Kasumi-1 (cell line): Measurements from ENCODE around the gene DIRAS2.
"Not testable (repeated sequence)": the region's sequence is repeated elsewhere in the genome, so short reads cannot be mapped to it uniquely, and the experiment has no call there.

Experiments used
- DNase-seq, 2 experiments: peaks; one replicate each; lab custom pipeline; 2025; lab: John Stamatoyannopoulos, UW

Gene DIRAS2, protein sequence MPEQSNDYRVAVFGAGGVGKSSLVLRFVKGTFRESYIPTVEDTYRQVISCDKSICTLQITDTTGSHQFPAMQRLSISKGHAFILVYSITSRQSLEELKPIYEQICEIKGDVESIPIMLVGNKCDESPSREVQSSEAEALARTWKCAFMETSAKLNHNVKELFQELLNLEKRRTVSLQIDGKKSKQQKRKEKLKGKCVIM

GRCh38 chr9:90642570-90643539, at the start of gene DIRAS2:
DIRAS2 (minus strand) TSS chr9:90642824; CDS start chr9:90613827, 28,997 bp downstream.
- peak in 1 of 2 experiments; percentile 1 for DNase-seq

GRCh38 chr9:90684736-90685135, 42.1 kb upstream of the DIRAS2 start:
- DNase-seq, result no peak

GRCh38 chr9:90684106-90684505, 41.5 kb upstream of the DIRAS2 start:
- no peak for DNase-seq

DNA sequence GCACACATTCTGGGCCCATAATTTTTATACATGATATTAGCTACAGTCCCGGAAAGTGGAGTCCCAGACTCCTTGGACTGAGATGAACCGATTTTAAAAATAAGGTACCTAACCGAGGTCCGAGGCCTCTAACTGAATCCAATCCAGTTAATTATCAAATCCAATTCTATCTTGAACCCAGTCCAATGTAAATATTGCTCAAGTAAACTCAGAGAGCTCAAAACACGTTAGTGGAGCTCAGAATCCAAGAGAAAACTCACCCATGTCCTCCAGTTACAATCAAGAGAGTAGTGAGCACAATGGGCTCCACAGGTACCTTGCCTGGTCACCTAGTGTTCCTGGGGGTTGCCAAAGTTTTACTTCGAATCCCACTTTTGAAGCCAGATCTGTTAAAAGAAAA, 37.9 kb upstream of the DIRAS2 start:
- no peak for DNase-seq

GRCh38 chr9:90665072-90665471, 22.4 kb upstream of the DIRAS2 start:
- no peak for DNase-seq

- DNase-seq, result no peak
These were observed 17.2 kb upstream of the DIRAS2 start for GRCh38 chr9:90659650-90660364.

DNA sequence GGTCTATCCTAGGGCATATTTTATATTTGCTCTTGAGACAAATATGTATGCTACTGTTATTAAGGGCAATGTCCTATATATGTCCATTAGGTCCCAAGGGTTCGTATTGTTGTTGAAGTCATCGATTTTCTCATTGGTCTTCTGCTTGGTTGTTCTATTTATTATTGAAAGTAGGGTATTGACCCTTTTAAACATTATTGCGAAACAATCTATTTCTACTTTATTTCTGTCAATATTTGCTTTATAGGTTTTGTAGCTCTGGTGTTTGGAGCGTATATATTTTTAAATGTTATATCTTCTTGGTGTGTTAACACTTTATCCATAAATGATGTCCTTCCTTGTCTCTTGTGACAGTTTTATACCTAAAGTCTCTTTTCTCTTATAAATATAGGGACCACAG, 16.2 kb upstream of the DIRAS2 start:
- no peak for DNase-seq

DNA sequence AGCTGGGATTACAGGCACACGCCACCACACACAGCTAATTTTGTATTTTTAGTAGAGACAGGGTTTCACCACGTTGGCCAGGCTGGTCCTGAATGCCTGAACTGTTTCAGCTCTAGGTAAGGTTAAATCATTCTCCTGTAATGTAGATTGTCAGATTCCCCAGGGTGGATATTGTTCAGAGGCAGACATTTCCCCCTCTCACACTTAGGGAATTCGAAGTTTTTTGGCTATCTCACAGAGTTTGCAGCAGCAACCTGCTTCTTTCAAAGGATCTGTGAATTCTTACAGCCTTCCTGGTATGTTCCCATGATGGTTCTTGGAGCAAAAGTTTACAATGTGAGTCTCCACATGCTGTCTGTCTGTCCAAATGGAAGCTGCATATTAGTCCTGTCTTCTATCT, 15.6 kb upstream of the DIRAS2 start:
- DNase-seq, result no peak

GRCh38 chr9:90656876-90657275, 14.3 kb upstream of the DIRAS2 start:
- DNase-seq, result not testable (repeated sequence)

DNA sequence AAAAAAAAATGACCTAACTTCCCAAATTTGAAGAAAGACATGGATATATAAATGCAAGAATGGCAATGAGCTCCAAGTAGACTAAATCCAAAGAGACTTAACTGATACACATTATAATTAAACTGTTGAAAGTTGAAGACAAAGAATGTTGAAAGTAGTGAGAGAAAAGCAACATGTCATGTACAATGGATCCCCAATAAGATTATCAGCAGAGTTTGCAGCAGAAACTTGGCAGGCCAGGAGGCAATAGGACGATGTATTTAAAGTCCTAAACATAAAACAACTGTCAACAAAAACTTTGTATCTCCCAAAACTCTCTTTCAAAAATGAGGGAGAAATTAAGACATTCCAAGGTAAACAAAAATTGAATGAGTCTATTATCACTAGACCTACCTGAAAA, 8.6 kb upstream of the DIRAS2 start:
- no peak for DNase-seq

DNA sequence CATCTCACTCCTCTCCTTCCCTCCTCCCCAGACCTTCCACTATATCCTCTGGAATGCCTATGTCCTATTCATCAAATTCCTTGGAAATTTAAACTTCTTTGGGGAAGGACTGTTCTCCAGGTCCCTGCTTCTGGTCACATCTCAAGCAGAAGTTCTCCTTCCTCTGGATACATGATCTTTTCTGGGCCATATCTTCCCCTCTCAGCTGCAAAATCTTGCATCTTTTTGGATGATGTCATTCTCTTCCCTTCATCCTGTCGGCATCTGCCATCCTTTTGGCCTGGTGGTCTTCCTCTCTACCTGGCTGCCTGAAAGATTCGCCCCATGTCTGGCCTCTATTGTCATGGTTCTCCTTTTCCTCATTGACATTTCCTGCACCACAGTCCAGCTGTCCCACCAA, 5.2 kb upstream of the DIRAS2 start:
- no peak for DNase-seq

DNA sequence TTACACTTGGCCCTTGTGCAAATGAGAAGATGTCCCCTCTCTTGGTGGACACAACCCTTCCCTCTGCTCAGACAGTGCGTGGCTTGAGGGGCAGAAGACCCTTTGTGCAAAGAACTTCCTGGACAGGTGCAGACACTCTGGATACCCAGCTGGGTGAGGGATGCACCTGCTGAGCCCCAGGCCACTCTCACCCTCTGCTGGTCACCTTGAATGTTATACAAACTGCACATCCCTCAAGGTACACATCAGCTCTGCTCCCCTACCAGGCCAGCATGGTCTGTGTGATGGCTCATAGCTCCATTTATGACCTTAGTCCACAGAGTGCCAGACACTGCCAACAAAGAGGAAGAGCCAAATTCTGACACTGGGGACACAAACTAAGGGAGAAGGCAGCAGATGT, 3.1 kb upstream of the DIRAS2 start:
- DNase-seq, result no peak

DNA sequence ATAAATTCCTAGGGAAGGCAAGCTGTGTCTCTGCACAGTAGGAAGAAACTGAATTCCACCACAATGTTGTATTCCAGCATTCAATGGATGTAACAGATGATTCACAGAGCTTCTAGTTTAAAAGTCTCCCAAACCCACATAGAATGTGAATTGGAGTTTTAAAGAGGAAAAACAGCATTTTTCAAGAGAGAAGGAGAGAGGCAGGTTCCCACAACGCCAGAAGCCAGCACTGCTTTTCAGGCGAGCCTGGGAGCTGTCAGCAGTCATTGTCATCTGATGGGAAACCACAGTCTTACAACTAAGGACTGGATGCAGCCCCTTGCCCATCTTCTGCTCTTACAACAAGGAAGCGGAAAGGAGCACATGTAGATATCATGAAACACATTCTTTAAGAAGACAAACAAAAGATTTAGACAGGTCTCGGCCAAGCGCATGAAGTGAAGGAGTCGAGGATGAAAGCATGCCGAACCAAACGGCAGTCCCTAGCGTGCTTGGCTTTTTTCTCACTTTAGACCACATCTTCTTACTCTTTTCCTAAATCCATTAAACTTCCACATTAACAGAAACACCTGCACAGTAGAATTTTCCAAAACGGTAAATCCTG, 638 bp downstream of the DIRAS2 start:
- DNase-seq, result no peak

GRCh38 chr9:90641086-90641485, 1.5 kb downstream of the DIRAS2 start:
- DNase-seq, result no peak

GRCh38 chr9:90640361-90640760, 2.3 kb downstream of the DIRAS2 start:
- no peak for DNase-seq

DNA sequence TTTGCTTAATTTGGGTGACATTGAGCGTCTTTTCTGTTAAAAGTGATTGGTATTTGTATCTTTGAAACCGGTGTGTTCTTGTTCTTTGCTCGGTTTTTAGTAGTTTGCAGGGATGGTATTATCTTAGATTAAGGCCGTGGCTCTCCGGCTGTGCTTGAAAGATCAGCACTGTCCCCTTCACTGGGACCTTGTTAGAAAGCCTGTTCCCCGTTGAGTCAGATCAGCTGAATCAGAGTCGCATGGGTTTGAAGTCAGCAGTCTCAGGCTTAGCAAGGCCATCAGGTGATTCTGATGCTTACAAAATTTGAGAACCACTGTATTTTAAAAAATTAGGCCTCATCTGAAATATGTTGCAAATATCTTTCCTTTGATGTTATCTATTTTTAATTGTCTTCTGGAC, 5.0 kb downstream of the DIRAS2 start:
- DNase-seq, result no peak

DNA sequence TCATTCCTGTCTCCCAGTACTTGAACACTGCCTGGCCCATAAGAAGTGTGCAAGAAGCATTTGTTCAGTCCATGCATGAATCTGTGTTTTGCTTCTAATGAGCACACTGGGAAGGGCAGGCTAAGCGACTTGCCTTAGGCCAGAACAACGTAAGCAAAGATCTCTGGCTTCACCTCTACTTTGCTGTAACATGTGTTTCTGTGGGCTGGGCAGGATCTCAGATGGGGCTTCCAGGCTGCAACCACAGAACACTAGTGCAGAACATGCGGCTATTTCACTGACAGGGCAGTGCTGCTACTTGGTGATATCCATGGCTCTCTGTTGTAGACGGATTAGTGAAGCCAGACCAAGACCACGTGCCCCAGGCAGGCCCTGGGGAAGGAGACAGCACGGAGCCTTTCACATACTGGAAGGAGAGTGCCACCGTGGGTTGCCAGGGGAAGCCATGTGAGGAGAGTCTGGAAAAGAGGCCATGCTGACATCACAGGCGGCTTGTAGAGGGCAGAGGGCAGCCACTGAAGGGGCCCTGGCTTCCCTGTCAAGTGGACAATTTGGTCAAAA, 9.9 kb downstream of the DIRAS2 start:
- DNase-seq, result no peak

GRCh38 chr9:90631964-90632363, 10.7 kb downstream of the DIRAS2 start:
- DNase-seq, result no peak

DNA sequence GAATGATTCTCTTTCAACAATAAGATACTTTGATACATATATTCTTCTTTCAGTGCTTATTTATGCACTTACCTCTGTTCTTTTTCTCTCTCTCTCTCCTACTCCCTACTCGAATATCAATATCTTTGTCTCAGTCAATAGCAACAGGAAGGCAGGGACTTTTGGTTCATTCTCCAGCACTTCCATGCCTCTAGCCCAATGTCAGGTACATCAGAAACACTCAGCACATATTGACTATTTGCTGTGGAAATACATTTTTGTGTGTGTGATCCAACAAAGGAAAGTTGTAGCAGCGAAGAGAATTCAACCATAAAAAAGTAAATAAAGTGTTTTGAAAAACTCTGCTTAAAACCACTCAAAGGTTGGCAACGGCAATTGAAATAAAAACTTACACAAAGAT, 12.6 kb downstream of the DIRAS2 start:
- DNase-seq, result no peak

- DNase-seq, result no peak
These were observed 13.3 kb downstream of the DIRAS2 start for GRCh38 chr9:90629354-90629753.

DNA sequence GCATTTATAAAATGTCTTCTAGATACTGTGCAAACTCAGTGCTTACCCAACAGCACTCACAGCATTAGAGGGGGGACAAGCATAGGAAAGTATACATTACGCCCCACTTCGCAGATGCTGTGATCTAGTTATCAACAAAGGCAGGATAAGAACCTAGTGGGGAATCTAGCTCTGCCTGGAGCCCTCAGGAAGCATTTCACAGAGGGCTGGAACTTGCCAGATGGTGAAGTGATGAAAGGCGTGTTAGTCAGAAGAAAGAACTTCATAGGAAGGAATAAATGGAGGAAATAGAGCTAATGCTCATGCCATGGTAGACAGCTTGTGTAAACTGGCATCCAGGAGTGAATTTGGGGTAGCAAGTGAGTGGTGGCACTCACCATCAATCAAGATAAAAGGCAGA, 25.8 kb downstream of the DIRAS2 start:
- DNase-seq, result no peak

DNA sequence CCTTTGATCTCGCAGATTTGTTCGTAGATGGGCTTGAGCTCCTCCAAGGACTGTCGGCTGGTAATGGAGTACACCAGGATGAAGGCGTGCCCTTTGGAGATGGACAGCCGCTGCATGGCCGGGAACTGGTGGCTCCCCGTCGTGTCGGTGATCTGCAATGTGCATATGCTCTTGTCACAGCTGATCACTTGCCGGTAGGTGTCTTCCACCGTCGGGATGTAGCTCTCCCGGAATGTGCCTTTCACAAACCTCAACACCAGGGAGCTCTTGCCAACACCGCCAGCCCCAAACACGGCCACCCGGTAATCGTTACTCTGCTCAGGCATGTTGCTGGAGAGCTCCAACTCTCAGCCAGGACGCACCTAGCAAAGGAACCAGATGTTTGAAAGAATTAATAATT, 29.1 kb downstream of the DIRAS2 start:
- DNase-seq, result no peak
